Measurements from ENCODE around the gene UMPS.
"Not testable (repeated sequence)": the region's sequence is repeated elsewhere in the genome, so short reads cannot be mapped to it uniquely, and the experiment has no call there.

Gene UMPS

GRCh38 chr3:124730129-124730940, at the start of gene UMPS:
UMPS (plus strand) TSS chr3:124730452; CDS start chr3:124730472, 20 bp downstream.
- FAIRE-seq = no peak

GRCh38 chr3:124680521-124680920, 49.7 kb upstream of the UMPS start:
- no peak for FAIRE-seq

GRCh38 chr3:124682263-124682662, 48.0 kb upstream of the UMPS start:
- FAIRE-seq = no peak

- no peak for FAIRE-seq
Measured at GRCh38 chr3:124684459-124684858, 45.8 kb upstream of the UMPS start.

GRCh38 chr3:124685067-124685466, 45.2 kb upstream of the UMPS start:
- FAIRE-seq = no peak

- no peak for FAIRE-seq
Measured at GRCh38 chr3:124685481-124685880, 44.8 kb upstream of the UMPS start.

GRCh38 chr3:124686028-124686670, 44.1 kb upstream of the UMPS start:
- no peak for FAIRE-seq

- peak; percentile 53 for FAIRE-seq
Measured at GRCh38 chr3:124688581-124689454, 41.4 kb upstream of the UMPS start.

- FAIRE-seq = no peak
Measured at GRCh38 chr3:124691599-124691998, 38.7 kb upstream of the UMPS start.

- FAIRE-seq = no peak
Measured at GRCh38 chr3:124694486-124694885, 35.8 kb upstream of the UMPS start.

GRCh38 chr3:124695369-124695768, 34.9 kb upstream of the UMPS start:
- FAIRE-seq = no peak

GRCh38 chr3:124696006-124696405, 34.2 kb upstream of the UMPS start:
- FAIRE-seq = no peak

- FAIRE-seq = no peak
Measured at GRCh38 chr3:124697302-124697701, 33.0 kb upstream of the UMPS start.

- no peak for FAIRE-seq
Measured at GRCh38 chr3:124698030-124698770, 32.1 kb upstream of the UMPS start.

- FAIRE-seq = no peak
Measured at GRCh38 chr3:124699051-124699450, 31.2 kb upstream of the UMPS start.

- no peak for FAIRE-seq
Measured at GRCh38 chr3:124699686-124700396, 30.4 kb upstream of the UMPS start.

- no peak for FAIRE-seq
Measured at GRCh38 chr3:124700880-124701684, 29.2 kb upstream of the UMPS start.

- no peak for FAIRE-seq
Measured at GRCh38 chr3:124701687-124702086, 28.6 kb upstream of the UMPS start.

- FAIRE-seq = no peak
Measured at GRCh38 chr3:124702950-124703349, 27.3 kb upstream of the UMPS start.

GRCh38 chr3:124705552-124705951, 24.7 kb upstream of the UMPS start:
- no peak for FAIRE-seq

- not testable (repeated sequence) for FAIRE-seq
Measured at GRCh38 chr3:124707223-124707622, 23.0 kb upstream of the UMPS start.
